LNCaP clone FGC (cell line): ENCODE data around the gene RAD23B.

Experiments
- DNase-seq: peaks from one replicate; pipeline ENCODE4 v3.0.0-alpha.2; 2011; ENCODE audit warnings: low read depth
- H3K4me3 ChIP-seq: 2 replicates; pipeline ENCODE4 v1.5.1; 2011; ENCODE audit warnings: mild to moderate bottlenecking, low read depth, low read length, control low read depth
- CTCF ChIP-seq: IDR thresholded peaks from 2 replicates; pipeline ENCODE4 v1.5.1; 2012; ENCODE audit warnings: mild to moderate bottlenecking; ENCODE audit not compliant: control insufficient read depth, insufficient read depth; ENCODE audit errors: extremely low read depth

RAD23B gene

GRCh38 chr9:107281922-107282667 lies 984 bp upstream of the RAD23B start:
- no peak for TF ChIP-seq CTCF
- peak overlapping the region; percentile 84 for H3K4me3 ChIP-seq
- no peak for DNase-seq

DNA sequence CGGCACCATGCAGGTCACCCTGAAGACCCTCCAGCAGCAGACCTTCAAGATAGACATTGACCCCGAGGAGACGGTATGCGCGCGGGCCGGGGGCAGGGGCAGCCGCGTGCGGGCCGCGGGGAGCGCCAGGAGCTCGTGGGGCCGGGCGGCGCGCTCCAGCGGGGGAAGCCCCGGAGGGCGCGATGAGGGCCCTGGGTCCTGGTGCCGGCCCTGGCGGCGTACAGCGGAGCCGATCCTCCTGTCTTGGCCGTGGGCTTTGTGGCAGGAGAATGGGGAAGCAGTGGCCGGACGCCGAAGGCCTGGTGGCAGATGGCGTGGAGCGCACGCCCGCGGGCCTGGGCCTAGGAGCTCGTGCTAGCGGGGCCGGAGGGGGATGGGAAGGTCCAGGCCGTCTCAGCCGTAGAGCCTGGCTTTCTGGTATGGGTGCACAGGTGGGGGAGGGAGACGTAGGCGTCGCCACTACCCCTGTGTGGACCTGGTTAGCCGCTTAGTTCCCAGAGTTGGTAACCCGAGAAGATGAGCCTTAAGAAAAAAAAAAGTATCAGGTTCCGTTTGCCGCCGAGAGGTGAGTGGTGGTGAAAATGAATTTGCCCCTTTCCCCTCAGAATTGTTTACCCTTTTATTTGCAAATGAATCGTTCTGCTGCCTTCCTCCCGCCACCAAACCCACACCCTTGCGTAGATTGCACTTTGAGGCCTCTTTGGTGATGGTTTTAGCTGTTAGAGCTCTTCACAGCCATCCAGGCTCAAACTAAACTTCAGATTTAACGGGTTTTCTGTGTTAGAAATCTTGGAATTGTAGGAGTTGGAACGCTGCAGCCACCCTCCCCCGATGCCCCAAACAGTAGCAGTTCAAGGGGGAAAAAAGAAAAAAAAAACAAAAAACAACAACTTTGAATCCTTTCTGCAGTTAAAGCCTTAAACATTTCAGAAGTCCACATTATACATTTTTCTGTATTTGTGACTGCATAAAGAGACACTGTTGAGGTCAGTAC lies 841 bp downstream of the RAD23B start:
- H3K4me3 ChIP-seq, result peak overlapping the region; percentile 84
- no peak; the same call in 1 of the 2 replicates for TF ChIP-seq CTCF
- DNase-seq, result peak; percentile 67

- no peak for DNase-seq
- H3K4me3 ChIP-seq, result peak overlapping the region; percentile 84
- no peak for TF ChIP-seq CTCF
Observed at GRCh38 chr9:107284636-107285035, 1.6 kb downstream of the RAD23B start.

- DNase-seq, result no peak
- H3K4me3 ChIP-seq, result peak overlapping the region; percentile 84
- TF ChIP-seq CTCF, result no peak
Observed at GRCh38 chr9:107285286-107285685, 2.2 kb downstream of the RAD23B start.

GRCh38 chr9:107286057-107286456 lies 3.0 kb downstream of the RAD23B start:
- DNase-seq, result peak; percentile 77
- H3K4me3 ChIP-seq, result peak overlapping the region; percentile 84
- TF ChIP-seq CTCF, result no peak

GRCh38 chr9:107288701-107289100 lies 5.6 kb downstream of the RAD23B start:
- no peak for TF ChIP-seq CTCF
- no peak for DNase-seq
- no peak overlapping the region for H3K4me3 ChIP-seq
